Heart right ventricle (tissue), 16 donors: ENCODE data around the gene SLC19A1. TPM values are rescaled to one million over a fixed set of nuclear protein-coding genes. Genes with fewer than 3 reads are reported as not detected.

Experiments
- ATAC-seq, 8 donors: fragments of 200-7000 bp; cut with Tn5 transposase; one replicate each; pipeline ENCODE4 v1.9.1; 2020; ENCODE audit warnings: mild to moderate bottlenecking in 8 of 8, moderate library complexity in 8 of 8, moderate number of reproducible peaks in 1 of 8
- DNase-seq, 2 donors: peaks; one replicate each; pipeline ENCODE4 v3.0.0-alpha.2; 2020
- H3K27ac ChIP-seq, 10 donors: fragments of 200-600 bp; sonication (generic) in 2 of 10; one replicate each; pipeline versions ENCODE4 v1.5.0 to v1.8.0; 2020 to 2022; ENCODE audit warnings: mild to moderate bottlenecking in 3 of 10
- H3K27me3 ChIP-seq, 7 donors: fragments of 200-600 bp; one replicate each; pipeline ENCODE4 v1.8.0; 2021 to 2022; ENCODE audit warnings: mild to moderate bottlenecking in 2 of 7
- H3K36me3 ChIP-seq, 9 donors: fragments of 200-600 bp; sonication (generic) in 1 of 9; one replicate each; pipeline versions ENCODE4 v1.5.0 to v1.8.0; 2020 to 2022; ENCODE audit warnings: mild to moderate bottlenecking in 2 of 9
- H3K4me1 ChIP-seq, 9 donors: fragments of 200-600 bp; sonication (generic) in 1 of 9; one replicate each; pipeline versions ENCODE4 v1.5.0 to v1.8.0; 2020 to 2022; ENCODE audit warnings: mild to moderate bottlenecking in 4 of 9
- H3K4me3 ChIP-seq, 10 donors: fragments of 200-600 bp; sonication (generic) in 2 of 10; one replicate each; pipeline versions ENCODE4 v1.5.0 to v1.8.0; 2020 to 2022; ENCODE audit warnings: mild to moderate bottlenecking in 7 of 10, moderate library complexity in 2 of 10
- H3K9me3 ChIP-seq, 11 donors: fragments of 200-600 bp in 10 of 11; sonication (generic) in 2 of 11; one replicate each; pipeline versions ENCODE4 v1.5.0 to v1.8.0; 2013 to 2022; ENCODE audit warnings: mild to moderate bottlenecking in 2 of 11, control low read depth in 1 of 11, moderate library complexity in 1 of 11
- CTCF ChIP-seq, 9 donors: fragments of 200-600 bp; sonication (generic) in 2 of 9; IDR thresholded peaks; one replicate each; pipeline versions ENCODE4 v1.5.0 to v1.8.0; 2021 to 2022; ENCODE audit warnings: antibody characterized with exemption in 9 of 9, mild to moderate bottlenecking in 5 of 9, moderate library complexity in 1 of 9
- WGBS, 2 donors: extraction: QIAGEN DNeasy Blood & Tissue Kit; methylation state at CpG; one replicate each; pipeline ENCODE4 v1.1.7; 2013; ENCODE audit warnings: inconsistent platforms in 1 of 2; 5-methylcytosine and 5-hydroxymethylcytosine counted together
- intact Hi-C, 10 donors: fragments of 100-400 bp; cut with DNase I; formaldehyde crosslinking; loops; one replicate each; pipeline versions ENCODE4 v1.11.1 to v1.14.2; 2022
- polyA plus RNA-seq, 2 donors: library from polyadenylated mRNA; stranded (reverse); fragments of 200-250 nt; gene quantifications; one replicate each; pipeline ENCODE4 v1.2.3, GENCODE V29; 2013
- total RNA-seq, 10 donors: library from RNA; stranded (reverse); fragmentation: NEBNext Ultra II Directional in 3 of 10; extraction: Animal tissue kit (Norgen Biotek cat#: 25700) in 3 of 10; gene quantifications; one replicate each; pipeline versions ENCODE4 v1.2.1 to v1.2.4, GENCODE V29; 2021 to 2023
- donor health status: Arrhythmogenic right ventricular cardiomyopathy.
- donor health status: ischemic (EF 13 %, LVEDD 7.1; RV severe dilation, severe dysfunction).
- donor health status: healthy with polysubstance abuse.
- donor health status: DM: no; HTN: yes; CAD: no.
- donor health status: DM: no; HTN: no; CAD: no.
- donor health status: ischemic (EF 25% LVEDD 6.9; RV normal size, moderate dysfunction).
- donor health status: ischemic (EF 25% LVEDD 5.7; RV mildly dilated, moderate dysfunction).
- donor health status: healthy.
- donor health status: DM: yes; HTN: yes; CAD: no.
- donor health status: Ischemic cardiomyopathy.
- donor health status: ischemic (EF 35%, LVEDD 5.7; RV mildly dilated, moderate dysfunction).
- donor health status: nonischemic (EF 11% LVEDD 7.7; RV severe dilation, severe dysfunction).
- donor health status: DM: yes; HTN: yes; CAD: no.
- donor health status: PGD.
- donor health status: ischemic (EF 29% LVEDD 5.4; RV normal size, mild dysfunction).
- donor health status: nonischemic (EF 23%, LVEDD 6.1; RV moderate dilation, normal function).

Gene SLC19A1
- total and polyA plus RNA-seq, 12 donors = 1.5 to 8.5 (median 3.8) TPM

GRCh38 chr21:45543710-45544448, 1.6 kb upstream of the SLC19A1 start:
- H3K4me1 ChIP-seq = peaks cover 0 to 17% (median 9%) of the 10 kb centered on the region in 9 donors
- intact Hi-C loops = no loop called here
- TF ChIP-seq CTCF (IDR thresholded peaks at IDR 0.05) = no peak
- no peaks in the 10 kb centered on the region for H3K36me3 ChIP-seq
- ATAC-seq (no peak), DNase-seq (peak in 1 of 2 donors; percentile 3)
- WGBS, 2 donors = 81 to 88% methylated on average over 23 of the region's 23 CpGs
- H3K9me3 ChIP-seq = peaks cover 0 to 5% (median 0%) of the 10 kb centered on the region in 11 donors
- H3K4me3 ChIP-seq = no peak overlapping the region
- H3K27me3 ChIP-seq = no peaks in the 10 kb centered on the region
- H3K27ac ChIP-seq = peak overlapping the region in 1 of 10 donors; percentile 82

GRCh38 chr21:45543371-45543709, 1.1 kb upstream of the SLC19A1 start:
- WGBS, 2 donors = 84 to 90% methylated on average over 11 of the region's 11 CpGs
- intact Hi-C loops = no loop called here
- peak overlapping the region in 2 of 10 donors; percentile 51 to 82 for H3K27ac ChIP-seq

GRCh38 chr21:45542667-45543370, 579 bp upstream of the SLC19A1 start:
- WGBS, 2 donors = 26% methylated on average over 34 to 55 of the region's 55 CpGs
- DNase-seq (peak in 1 of 2 donors; percentile 4), ATAC-seq (peak in 5 of 8 donors; percentile 4 to 29 (median 6))
- TF ChIP-seq CTCF (IDR thresholded peaks at IDR 0.05) = no peak
- Histone ChIP-seq H3K27ac (peak overlapping the region in 8 of 10 donors; percentile 2 to 82 (median 39)), H3K4me3 (peak overlapping the region; percentile 21 to 67 (median 61)), H3K27me3 (no peaks in the 10 kb centered on the region), H3K36me3 (no peaks in the 10 kb centered on the region), H3K9me3 (no peaks in the 10 kb centered on the region), H3K4me1 (peaks cover 0 to 17% (median 9%) of the 10 kb centered on the region in 9 donors)
- intact Hi-C loops = loop anchor here in 1 of 10 donors (1.0 kb wide), 1 partner anchor 63 kb away; no protein-coding TSS in a partner anchor

More at GRCh38 chr21:45543371-45543709, 1.1 kb upstream of the SLC19A1 start:
- DNase-seq (peak in 1 of 2 donors; percentile 6), ATAC-seq (peak in 3 of 8 donors; percentile 1 to 10 (median 10))
- Histone ChIP-seq H3K4me1 (peaks cover 0 to 17% (median 9%) of the 10 kb centered on the region in 9 donors), H3K27me3 (no peaks in the 10 kb centered on the region), H3K4me3 (peak overlapping the region in 2 of 10 donors; percentile 63 to 67), H3K9me3 (no peaks in the 10 kb centered on the region), H3K36me3 (no peaks in the 10 kb centered on the region)
- TF ChIP-seq CTCF (IDR thresholded peaks at IDR 0.05) = no peak
